Activated naive CD4-positive, alpha-beta T cell treated with anti-CD3 and anti-CD28 coated beads, Interleukin-2, amount 10 ng/mL, durations not matched to agents 7 days and 5 days (primary cell): Measurements from ENCODE around the gene NOP16.
A peak's percentile ranks its signal among the peaks of the same experiment; 100 is the strongest.

Experiments used
- CTCF ChIA-PET: fragments of 350-600 bp; sonication (Branson Sonifier 250); formaldehyde crosslinking; loops from one replicate; lab custom pipeline; 2021; ENCODE audit warnings: antibody characterized with exemption; lab: Charles Lee
- DNase-seq: peaks from one replicate; pipeline ENCODE4 v3.0.0-alpha.2; 2020
- H3K27ac Mint-ChIP-seq: one replicate; pipeline ENCODE4 v1.8.0; 2021; ENCODE audit warnings: mild to moderate bottlenecking, moderate library complexity, mixed read lengths
- H3K27me3 Mint-ChIP-seq: one replicate; pipeline ENCODE4 v1.8.0; 2021; ENCODE audit warnings: mild to moderate bottlenecking, mixed read lengths
- H3K36me3 Mint-ChIP-seq: one replicate; pipeline ENCODE4 v1.8.0; 2021; ENCODE audit warnings: mixed read lengths
- H3K4me1 Mint-ChIP-seq: one replicate; pipeline ENCODE4 v1.8.0; 2021; ENCODE audit warnings: mixed read lengths
- H3K4me3 Mint-ChIP-seq: one replicate; pipeline ENCODE4 v1.8.0; 2021; ENCODE audit warnings: mild to moderate bottlenecking, moderate library complexity, mixed read lengths
- H3K9me3 Mint-ChIP-seq: one replicate; pipeline ENCODE4 v1.8.0; 2021; ENCODE audit warnings: mixed read lengths

Gene NOP16, protein sequence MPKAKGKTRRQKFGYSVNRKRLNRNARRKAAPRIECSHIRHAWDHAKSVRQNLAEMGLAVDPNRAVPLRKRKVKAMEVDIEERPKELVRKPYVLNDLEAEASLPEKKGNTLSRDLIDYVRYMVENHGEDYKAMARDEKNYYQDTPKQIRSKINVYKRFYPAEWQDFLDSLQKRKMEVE

GRCh38 chr5:176388444-176389134 is at the start of gene NOP16, which contains the start of gene HIGD2A:
Gene NOP16, minus strand, starts transcription at chr5:176388598. Its CDS starts 59 bp downstream, at chr5:176388539.
Gene HIGD2A, plus strand, starts transcription at chr5:176388751. Its CDS starts 69 bp downstream, at chr5:176388820.
- DNase-seq = peak; percentile 100
- CTCF ChIA-PET = interaction anchor here (1.0 kb wide), 1 partner anchor 28 kb away, joined by 3 read pairs; no protein-coding TSS in a partner anchor
- peaks cover 45% of the 10 kb centered on the region for H3K36me3 Mint-ChIP-seq
- H3K4me3 Mint-ChIP-seq = peak within 1 kb of the TSS; percentile 88
- peak within 1 kb of the TSS; percentile 99 for H3K27ac Mint-ChIP-seq
- no peaks in the 10 kb centered on the region for H3K9me3 Mint-ChIP-seq
- H3K27me3 Mint-ChIP-seq = no peaks in the 10 kb centered on the region
- H3K4me1 Mint-ChIP-seq = peaks cover 34% of the 10 kb centered on the region

- Mint-ChIP-seq H3K4me3 (peak overlapping the region; percentile 45), H3K27me3 (peaks cover 26% of the 10 kb centered on the region), H3K36me3 (no peaks in the 10 kb centered on the region), H3K9me3 (peaks cover 2% of the 10 kb centered on the region), H3K27ac (peak overlapping the region; percentile 0), H3K4me1 (peaks cover 12% of the 10 kb centered on the region)
- DNase-seq = peak; percentile 34
- CTCF ChIA-PET = interaction anchor here (0.9 to 1.0 kb wide), 2 partner anchors 19 to 106 kb away, joined by 3 read pairs; no protein-coding TSS in a partner anchor
Measured at GRCh38 chr5:176436656-176437055, 48.3 kb upstream of the NOP16 start.

- no peak for DNase-seq
- H3K27me3 Mint-ChIP-seq = peaks cover 40% of the 10 kb centered on the region
- H3K36me3 Mint-ChIP-seq = no peaks in the 10 kb centered on the region
- no peak overlapping the region for H3K4me3 Mint-ChIP-seq
- H3K27ac Mint-ChIP-seq = no peak overlapping the region
- peaks cover 2% of the 10 kb centered on the region for H3K9me3 Mint-ChIP-seq
- CTCF ChIA-PET = interaction anchor here (0.8 kb wide), 1 partner anchor 16 kb away, joined by 3 read pairs; no protein-coding TSS in a partner anchor
- H3K4me1 Mint-ChIP-seq = peaks cover 22% of the 10 kb centered on the region
Measured at GRCh38 chr5:176432707-176433106, 44.3 kb upstream of the NOP16 start.

DNA sequence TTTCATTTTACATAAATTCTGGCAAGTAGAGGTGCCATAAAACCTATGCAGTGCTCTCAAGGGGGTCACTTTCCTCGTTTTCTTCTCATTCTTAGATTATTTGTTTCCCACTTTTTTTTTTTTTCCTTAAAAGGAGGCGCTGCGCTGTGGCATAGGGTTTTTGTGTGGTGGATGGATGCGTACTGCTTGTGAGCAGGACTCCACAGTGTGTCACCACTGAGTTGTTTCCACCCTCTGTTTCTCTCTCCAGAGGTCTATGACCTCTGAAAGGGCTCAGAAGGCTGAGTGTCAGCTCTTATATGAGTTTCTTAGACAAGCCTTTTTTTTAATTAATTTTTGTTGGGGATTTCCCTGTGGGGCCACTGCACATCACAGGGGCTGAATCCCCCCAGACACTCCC is 41.6 kb upstream of the NOP16 start:
- CTCF ChIA-PET = interaction anchor here (0.6 to 1.7 kb wide), 5 partner anchors 13 to 128 kb away, joined by 3 to 6 read pairs (median 3); partner anchors contain the start of gene FAF2
- Mint-ChIP-seq H3K36me3 (peaks cover 2% of the 10 kb centered on the region), H3K9me3 (peaks cover 4% of the 10 kb centered on the region)

GRCh38 chr5:176427971-176428370 is 39.6 kb upstream of the NOP16 start:
- Mint-ChIP-seq H3K27ac (no peak overlapping the region), H3K9me3 (peaks cover 4% of the 10 kb centered on the region), H3K4me3 (no peak overlapping the region), H3K36me3 (peaks cover 2% of the 10 kb centered on the region), H3K4me1 (peaks cover 11% of the 10 kb centered on the region), H3K27me3 (peaks cover 51% of the 10 kb centered on the region)
- no peak for DNase-seq
- CTCF ChIA-PET = no interaction called here

More for the DNA sequence above, 41.6 kb upstream of the NOP16 start:
- no peak overlapping the region for H3K27ac Mint-ChIP-seq
- H3K27me3 Mint-ChIP-seq = peaks cover 43% of the 10 kb centered on the region
- H3K4me3 Mint-ChIP-seq = no peak overlapping the region
- H3K4me1 Mint-ChIP-seq = peaks cover 11% of the 10 kb centered on the region
- DNase-seq = no peak

GRCh38 chr5:176426876-176427275 is 38.5 kb upstream of the NOP16 start:
- DNase-seq = no peak
- Mint-ChIP-seq H3K4me1 (peaks cover 11% of the 10 kb centered on the region), H3K27me3 (peaks cover 41% of the 10 kb centered on the region), H3K4me3 (no peak overlapping the region), H3K36me3 (peaks cover 2% of the 10 kb centered on the region), H3K9me3 (peaks cover 2% of the 10 kb centered on the region), H3K27ac (no peak overlapping the region)
- CTCF ChIA-PET = interaction anchor here (0.6 kb wide), 1 partner anchor 578 kb away, joined by 3 read pairs; no protein-coding TSS in a partner anchor

DNA sequence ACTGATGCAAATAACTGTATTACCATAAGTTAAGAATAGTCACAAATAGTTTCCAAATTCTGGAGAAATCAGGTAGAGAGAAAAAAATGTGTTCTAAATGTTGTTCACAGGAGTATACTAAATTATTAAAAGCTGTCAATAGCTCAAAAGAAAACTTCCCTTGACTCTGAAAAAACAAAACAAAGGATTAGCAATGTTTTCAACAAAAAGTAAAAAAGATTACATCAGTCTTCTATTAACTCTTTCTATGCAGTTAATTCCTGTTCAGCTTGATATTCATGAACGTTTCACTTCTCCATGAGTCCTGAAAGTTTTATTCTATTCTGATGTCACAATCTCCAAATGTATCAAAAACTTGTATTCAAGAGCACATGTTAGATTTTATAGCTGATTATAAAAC is 37.4 kb upstream of the NOP16 start:
- peaks cover 11% of the 10 kb centered on the region for H3K4me1 Mint-ChIP-seq
- H3K27ac Mint-ChIP-seq = no peak overlapping the region
- peaks cover 7% of the 10 kb centered on the region for H3K9me3 Mint-ChIP-seq
- CTCF ChIA-PET = no interaction called here
- peaks cover 42% of the 10 kb centered on the region for H3K27me3 Mint-ChIP-seq
- no peak for DNase-seq
- no peak overlapping the region for H3K4me3 Mint-ChIP-seq
- peaks cover 2% of the 10 kb centered on the region for H3K36me3 Mint-ChIP-seq

GRCh38 chr5:176425138-176425537 is 36.7 kb upstream of the NOP16 start:
- peaks cover 7% of the 10 kb centered on the region for H3K9me3 Mint-ChIP-seq
- peaks cover 5% of the 10 kb centered on the region for H3K4me1 Mint-ChIP-seq
- H3K27me3 Mint-ChIP-seq = peaks cover 40% of the 10 kb centered on the region
- CTCF ChIA-PET = no interaction called here
- no peak for DNase-seq
- H3K36me3 Mint-ChIP-seq = peaks cover 2% of the 10 kb centered on the region
- H3K27ac Mint-ChIP-seq = no peak overlapping the region
- no peak overlapping the region for H3K4me3 Mint-ChIP-seq

DNA sequence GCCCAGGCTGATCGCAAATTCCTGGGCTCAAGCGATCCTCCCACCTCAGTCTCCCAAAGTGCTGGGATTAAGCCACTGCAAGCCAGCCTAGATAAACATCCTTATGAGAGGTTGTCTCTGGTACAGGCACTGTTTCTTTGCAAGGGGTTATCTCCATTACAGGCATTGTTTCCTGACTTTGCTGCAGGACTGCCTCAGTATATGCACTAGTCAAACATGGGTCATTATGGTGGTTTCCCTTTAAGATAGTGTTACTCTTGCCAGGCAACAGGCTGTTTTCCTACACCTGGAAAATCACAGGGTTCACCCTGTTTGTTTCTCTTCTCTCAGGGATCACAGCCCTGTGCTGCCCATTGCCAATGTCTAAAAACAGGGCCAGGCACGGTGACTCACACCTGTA is 35.8 kb upstream of the NOP16 start:
- H3K9me3 Mint-ChIP-seq = peaks cover 7% of the 10 kb centered on the region
- no peak for DNase-seq
- no peak overlapping the region for H3K4me3 Mint-ChIP-seq
- CTCF ChIA-PET = no interaction called here
- H3K36me3 Mint-ChIP-seq = peaks cover 2% of the 10 kb centered on the region
- no peak overlapping the region for H3K27ac Mint-ChIP-seq
- peaks cover 41% of the 10 kb centered on the region for H3K27me3 Mint-ChIP-seq
- peaks cover 5% of the 10 kb centered on the region for H3K4me1 Mint-ChIP-seq

- no peak for DNase-seq
- CTCF ChIA-PET = interaction anchor here (1.3 kb wide), 1 partner anchor 27 kb away, joined by 3 read pairs; no protein-coding TSS in a partner anchor
- Mint-ChIP-seq H3K9me3 (peaks cover 7% of the 10 kb centered on the region), H3K27ac (no peak overlapping the region), H3K27me3 (peaks cover 39% of the 10 kb centered on the region), H3K4me1 (peaks cover 7% of the 10 kb centered on the region), H3K4me3 (no peak overlapping the region), H3K36me3 (peaks cover 2% of the 10 kb centered on the region)
Measured at GRCh38 chr5:176420972-176421544, 32.7 kb upstream of the NOP16 start.

GRCh38 chr5:176420086-176420485 is 31.7 kb upstream of the NOP16 start:
- Mint-ChIP-seq H3K36me3 (no peaks in the 10 kb centered on the region), H3K27me3 (peaks cover 39% of the 10 kb centered on the region), H3K27ac (no peak overlapping the region), H3K4me3 (no peak overlapping the region), H3K4me1 (peaks cover 13% of the 10 kb centered on the region), H3K9me3 (peaks cover 5% of the 10 kb centered on the region)
- CTCF ChIA-PET = no interaction called here
- DNase-seq = no peak

DNA sequence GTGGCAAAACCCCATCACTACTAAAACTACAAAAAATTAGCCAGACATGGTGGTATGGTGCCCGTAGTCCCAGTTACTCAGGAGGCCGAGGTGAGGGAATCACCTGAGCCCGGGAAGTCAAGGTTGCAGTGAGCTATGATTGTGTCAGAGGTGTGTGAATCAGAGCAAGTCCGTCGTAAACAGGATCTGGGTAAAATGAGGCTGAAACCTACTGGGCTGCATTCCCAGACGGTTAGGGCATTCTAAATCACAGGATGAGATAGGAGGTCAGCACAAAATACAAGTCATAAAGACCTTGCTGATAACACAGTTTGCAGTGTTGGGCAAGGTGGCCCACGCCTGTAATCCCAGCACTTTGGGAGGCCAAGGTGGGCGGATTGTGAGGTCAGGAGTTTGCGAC is 29.9 kb upstream of the NOP16 start:
- Mint-ChIP-seq H3K4me1 (peaks cover 30% of the 10 kb centered on the region), H3K27me3 (peaks cover 30% of the 10 kb centered on the region), H3K4me3 (no peak overlapping the region), H3K36me3 (no peaks in the 10 kb centered on the region), H3K9me3 (peaks cover 5% of the 10 kb centered on the region), H3K27ac (no peak overlapping the region)
- CTCF ChIA-PET = interaction anchor here (0.9 to 3.7 kb wide), 5 partner anchors 116 to 243 kb away, joined by 3 to 27 read pairs (median 14); no protein-coding TSS in a partner anchor
- DNase-seq = no peak

GRCh38 chr5:176416965-176417364 is 28.6 kb upstream of the NOP16 start:
- peaks cover 28% of the 10 kb centered on the region for H3K27me3 Mint-ChIP-seq
- peak overlapping the region; percentile 72 for H3K4me3 Mint-ChIP-seq
- H3K36me3 Mint-ChIP-seq = no peaks in the 10 kb centered on the region
- CTCF ChIA-PET = interaction anchor here (0.5 to 3.7 kb wide), 22 partner anchors 10 to 687 kb away, joined by 3 to 27 read pairs (median 4); partner anchors contain the start of gene FAF2
- H3K9me3 Mint-ChIP-seq = peaks cover 5% of the 10 kb centered on the region
- DNase-seq = no peak
- peaks cover 38% of the 10 kb centered on the region for H3K4me1 Mint-ChIP-seq
- H3K27ac Mint-ChIP-seq = no peak overlapping the region
